ENCODE measurements around the gene OVCH1.

DNA sequence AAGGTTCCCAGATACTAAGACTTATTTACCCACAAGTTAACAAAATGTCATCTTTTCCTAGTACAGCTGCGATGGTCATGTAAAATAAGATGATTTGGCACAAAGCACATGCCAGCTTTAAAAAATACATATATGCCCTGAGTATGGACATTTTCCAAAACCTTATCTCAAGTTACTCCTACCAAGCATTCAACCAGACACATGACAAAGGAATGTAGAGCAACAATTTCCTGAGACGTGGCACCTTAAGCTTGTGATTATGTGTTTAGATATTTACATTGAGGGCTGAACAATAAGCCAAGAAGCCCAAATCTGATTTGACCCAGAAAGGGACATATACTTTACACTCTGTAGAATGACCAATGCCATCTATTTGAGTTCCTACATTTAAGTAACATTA lies 24.5 kb upstream of the OVCH1 start:
- no peak for TF ChIP-seq CTCF (IDR thresholded peaks at IDR 0.05)
- TF ChIP-seq EZH2phosphoT487 (IDR thresholded peaks at IDR 0.05), result no peak
- no peak for TF ChIP-seq EZH2 (IDR thresholded peaks at IDR 0.05)
